Islet precursor cell (in vitro differentiated cells): ENCODE measurements around the gene POU6F1.
"Not testable (repeated sequence)": the region's sequence is repeated elsewhere in the genome, so short reads cannot be mapped to it uniquely, and the experiment has no call there.

Source experiments
- DNase-seq: peaks from one replicate; pipeline ENCODE4 v3.0.0-alpha.2; 2018

The POU6F1 gene

GRCh38 chr12:51217968-51218606, at the start of gene POU6F1:
Gene POU6F1 (minus strand): TSS chr12:51218062. CDS start chr12:51206836, 11,226 bp downstream.
- peak; percentile 93 for DNase-seq

- DNase-seq, result no peak
Measured at GRCh38 chr12:51265024-51265423, 47.2 kb upstream of the POU6F1 start.

GRCh38 chr12:51264297-51264696, 46.4 kb upstream of the POU6F1 start:
- DNase-seq, result no peak

- DNase-seq, result no peak
Measured at GRCh38 chr12:51263341-51263740, 45.5 kb upstream of the POU6F1 start.

- no peak for DNase-seq
Measured at GRCh38 chr12:51262758-51263177, 44.9 kb upstream of the POU6F1 start.

- not testable (repeated sequence) for DNase-seq
Measured at GRCh38 chr12:51259600-51259999, 41.7 kb upstream of the POU6F1 start.

GRCh38 chr12:51254536-51254935, 36.7 kb upstream of the POU6F1 start:
- peak; percentile 66 for DNase-seq

GRCh38 chr12:51253276-51253675, 35.4 kb upstream of the POU6F1 start:
- DNase-seq, result no peak

- no peak for DNase-seq
Measured at GRCh38 chr12:51247523-51248206, 29.8 kb upstream of the POU6F1 start.

- DNase-seq, result no peak
Measured at GRCh38 chr12:51246254-51246853, 28.5 kb upstream of the POU6F1 start.

GRCh38 chr12:51245476-51246253, 27.8 kb upstream of the POU6F1 start:
- DNase-seq, result no peak

- DNase-seq, result no peak
Measured at GRCh38 chr12:51244269-51244668, 26.4 kb upstream of the POU6F1 start.

GRCh38 chr12:51242876-51243275, 25.0 kb upstream of the POU6F1 start:
- DNase-seq, result no peak

GRCh38 chr12:51242120-51242519, 24.3 kb upstream of the POU6F1 start:
- DNase-seq, result no peak

GRCh38 chr12:51240971-51241370, 23.1 kb upstream of the POU6F1 start:
- DNase-seq, result no peak

GRCh38 chr12:51238510-51239334, 20.9 kb upstream of the POU6F1 start, which contains the start of gene DAZAP2:
Gene DAZAP2 (plus strand): TSS chr12:51238826. CDS start chr12:51238908, 82 bp downstream.
- peak; percentile 99 for DNase-seq

- DNase-seq, result no peak
Measured at GRCh38 chr12:51238037-51238509, 20.2 kb upstream of the POU6F1 start.

- no peak for DNase-seq
Measured at GRCh38 chr12:51234530-51234929, 16.7 kb upstream of the POU6F1 start.

- no peak for DNase-seq
Measured at GRCh38 chr12:51232642-51233041, 14.8 kb upstream of the POU6F1 start.

GRCh38 chr12:51229116-51229809, 11.4 kb upstream of the POU6F1 start:
- no peak for DNase-seq

- DNase-seq, result no peak
Measured at GRCh38 chr12:51227962-51228361, 10.1 kb upstream of the POU6F1 start.

- peak; percentile 66 for DNase-seq
Measured at GRCh38 chr12:51227112-51227511, 9.2 kb upstream of the POU6F1 start.
